PFSK-1 (cell line): ENCODE results near the gene RSPO4.

Source experiments
- FOXP2 ChIP-seq: optimal IDR thresholded peaks from 2 replicates; pipeline ENCODE3; 2011; ENCODE audit warnings: borderline replicate concordance, control low read depth, inconsistent platforms; ENCODE audit not compliant: insufficient read depth; ENCODE audit errors: extremely low read length, extremely low read depth
- POLR2AphosphoS5 ChIP-seq: IDR thresholded peaks from 2 replicates; pipeline ENCODE4 v1.6.1; 2012; ENCODE audit warnings: low read depth, mild to moderate bottlenecking, control low read depth, low read length, moderate library complexity
- SIN3A ChIP-seq: IDR thresholded peaks from 2 replicates; pipeline ENCODE4 v1.6.1; 2012; ENCODE audit warnings: mild to moderate bottlenecking, low read length, moderate library complexity, borderline replicate concordance; ENCODE audit not compliant: insufficient read depth
- TAF1 ChIP-seq: IDR thresholded peaks from 2 replicates; pipeline ENCODE4 v1.6.1; 2012; ENCODE audit warnings: low read length, control low read depth, borderline replicate concordance; ENCODE audit not compliant: insufficient read depth
- TF ChIP-seq, protein P1 (sequence below), 2 experiments: IDR thresholded peaks; 2 replicates each; pipeline versions ENCODE4 v1.6.1 to v1.8.0; 2011 to 2012; ENCODE audit warnings: low read depth in 2 of 2, low read length in 2 of 2, control low read depth in 1 of 2, inconsistent platforms in 1 of 2, mild to moderate bottlenecking in 1 of 2, moderate library complexity in 1 of 2; ENCODE audit not compliant: insufficient read depth in 1 of 2

Gene RSPO4

DNA sequence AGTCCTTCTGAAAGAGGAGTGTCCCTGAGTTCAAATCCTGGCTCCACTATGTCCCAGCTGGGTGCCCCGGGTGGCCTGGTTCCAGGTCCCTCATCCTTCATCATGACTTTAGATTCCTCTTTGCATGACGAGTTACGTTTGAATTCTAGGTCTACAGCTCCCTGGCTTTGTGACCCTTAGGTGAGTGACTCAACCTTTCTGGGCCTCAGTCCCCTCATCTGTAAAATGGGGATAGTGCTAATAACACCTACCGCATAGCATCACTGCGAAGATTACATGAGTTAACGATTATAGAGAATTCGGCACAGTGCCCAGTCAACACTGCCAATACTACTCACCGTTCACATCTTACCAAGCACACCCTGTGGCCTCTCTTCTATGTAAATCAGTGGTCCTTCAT lies 39.4 kb downstream of the RSPO4 start:
- TF ChIP-seq TAF1 (no peak), FOXP2 (no peak)

DNA sequence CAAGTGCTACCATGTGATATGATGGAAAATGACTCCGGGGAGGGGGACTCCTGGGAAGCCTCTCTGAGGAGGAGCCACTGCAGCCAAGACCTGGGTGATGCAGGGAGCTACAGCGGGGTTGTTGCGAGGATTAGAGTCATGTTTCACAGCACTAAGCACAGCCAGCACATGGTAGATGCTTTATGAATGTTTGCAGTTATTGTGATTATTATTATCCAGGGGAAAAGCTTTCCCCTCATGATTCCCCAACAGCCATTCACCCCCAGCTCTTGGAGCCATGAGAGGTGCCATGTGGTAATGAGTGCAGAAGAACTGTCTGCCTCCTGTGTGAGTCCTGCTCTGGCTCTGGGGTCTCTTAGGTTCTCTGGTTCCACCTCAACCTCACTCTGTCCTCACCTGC lies 39.9 kb downstream of the RSPO4 start:
- no peak for TF ChIP-seq FOXP2
- no peak for TF ChIP-seq POLR2AphosphoS5
- no peak for TF ChIP-seq SIN3A
- TF ChIP-seq, protein P1, sequence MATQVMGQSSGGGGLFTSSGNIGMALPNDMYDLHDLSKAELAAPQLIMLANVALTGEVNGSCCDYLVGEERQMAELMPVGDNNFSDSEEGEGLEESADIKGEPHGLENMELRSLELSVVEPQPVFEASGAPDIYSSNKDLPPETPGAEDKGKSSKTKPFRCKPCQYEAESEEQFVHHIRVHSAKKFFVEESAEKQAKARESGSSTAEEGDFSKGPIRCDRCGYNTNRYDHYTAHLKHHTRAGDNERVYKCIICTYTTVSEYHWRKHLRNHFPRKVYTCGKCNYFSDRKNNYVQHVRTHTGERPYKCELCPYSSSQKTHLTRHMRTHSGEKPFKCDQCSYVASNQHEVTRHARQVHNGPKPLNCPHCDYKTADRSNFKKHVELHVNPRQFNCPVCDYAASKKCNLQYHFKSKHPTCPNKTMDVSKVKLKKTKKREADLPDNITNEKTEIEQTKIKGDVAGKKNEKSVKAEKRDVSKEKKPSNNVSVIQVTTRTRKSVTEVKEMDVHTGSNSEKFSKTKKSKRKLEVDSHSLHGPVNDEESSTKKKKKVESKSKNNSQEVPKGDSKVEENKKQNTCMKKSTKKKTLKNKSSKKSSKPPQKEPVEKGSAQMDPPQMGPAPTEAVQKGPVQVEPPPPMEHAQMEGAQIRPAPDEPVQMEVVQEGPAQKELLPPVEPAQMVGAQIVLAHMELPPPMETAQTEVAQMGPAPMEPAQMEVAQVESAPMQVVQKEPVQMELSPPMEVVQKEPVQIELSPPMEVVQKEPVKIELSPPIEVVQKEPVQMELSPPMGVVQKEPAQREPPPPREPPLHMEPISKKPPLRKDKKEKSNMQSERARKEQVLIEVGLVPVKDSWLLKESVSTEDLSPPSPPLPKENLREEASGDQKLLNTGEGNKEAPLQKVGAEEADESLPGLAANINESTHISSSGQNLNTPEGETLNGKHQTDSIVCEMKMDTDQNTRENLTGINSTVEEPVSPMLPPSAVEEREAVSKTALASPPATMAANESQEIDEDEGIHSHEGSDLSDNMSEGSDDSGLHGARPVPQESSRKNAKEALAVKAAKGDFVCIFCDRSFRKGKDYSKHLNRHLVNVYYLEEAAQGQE (IDR thresholded peaks at IDR 0.05; ENCODE audit: insufficient read depth in 1 of 2, low read depth in 2 of 2, low read length in 2 of 2): no peak

DNA sequence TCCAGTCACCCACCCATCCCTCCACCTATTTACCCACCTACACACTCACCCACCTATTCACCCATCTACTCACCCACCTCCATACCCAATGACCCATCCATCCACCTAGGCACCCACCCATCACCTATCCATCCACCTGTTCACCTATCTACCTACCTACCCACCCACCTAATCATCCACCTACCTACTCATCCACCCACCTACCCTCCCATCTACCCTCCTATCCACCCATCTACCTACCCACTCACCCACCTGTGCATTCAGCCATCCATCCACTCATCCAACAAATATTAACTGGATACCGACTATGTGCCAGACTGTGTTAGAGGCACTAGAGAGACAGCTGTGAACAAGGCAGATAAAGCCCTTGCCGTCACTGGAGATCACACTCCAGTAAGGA lies 40.3 kb downstream of the RSPO4 start:
- TF ChIP-seq TAF1: no peak
- no peak for TF ChIP-seq SIN3A
- TF ChIP-seq FOXP2: no peak
- TF ChIP-seq, protein P1 (IDR thresholded peaks at IDR 0.05; ENCODE audit: insufficient read depth in 1 of 2, low read depth in 2 of 2, low read length in 2 of 2): no peak
- TF ChIP-seq POLR2AphosphoS5: no peak

DNA sequence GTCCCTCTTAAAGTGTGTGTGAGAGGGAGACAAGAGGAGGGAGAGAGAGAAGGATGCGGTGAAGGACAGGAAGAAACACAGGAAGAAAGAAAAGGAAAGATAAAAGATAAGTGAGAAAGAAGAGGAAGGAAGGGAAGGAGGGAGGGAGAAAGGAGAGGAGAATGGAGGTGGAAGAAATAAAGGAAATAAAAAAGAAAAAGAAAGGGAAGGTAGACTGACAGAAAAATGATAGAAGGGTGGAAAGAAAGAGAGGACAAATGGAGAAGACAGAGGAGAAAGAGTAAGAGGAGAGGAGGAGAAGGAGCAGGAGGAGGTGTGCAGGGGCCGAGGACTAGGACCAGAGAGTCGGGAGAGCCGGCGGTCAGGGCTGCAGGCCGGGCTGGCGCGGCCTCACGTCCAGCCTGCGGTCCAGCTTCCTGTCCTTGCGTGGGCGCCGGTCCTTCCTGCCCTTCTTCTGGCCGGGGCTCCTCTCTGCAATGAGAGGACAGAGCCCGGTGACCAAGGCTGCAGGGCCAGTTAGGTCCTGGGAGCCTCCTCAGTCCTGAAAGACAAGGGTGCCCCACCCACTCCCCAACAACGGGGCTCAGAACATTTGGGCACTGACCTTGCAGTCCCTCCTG lies 42.0 kb downstream of the RSPO4 start:
- TF ChIP-seq, protein P1 (IDR thresholded peaks at IDR 0.05; ENCODE audit: insufficient read depth in 1 of 2, low read depth in 2 of 2, low read length in 2 of 2): no peak
- TF ChIP-seq TAF1 (no peak), POLR2AphosphoS5 (no peak), SIN3A (no peak), FOXP2 (no peak)

DNA sequence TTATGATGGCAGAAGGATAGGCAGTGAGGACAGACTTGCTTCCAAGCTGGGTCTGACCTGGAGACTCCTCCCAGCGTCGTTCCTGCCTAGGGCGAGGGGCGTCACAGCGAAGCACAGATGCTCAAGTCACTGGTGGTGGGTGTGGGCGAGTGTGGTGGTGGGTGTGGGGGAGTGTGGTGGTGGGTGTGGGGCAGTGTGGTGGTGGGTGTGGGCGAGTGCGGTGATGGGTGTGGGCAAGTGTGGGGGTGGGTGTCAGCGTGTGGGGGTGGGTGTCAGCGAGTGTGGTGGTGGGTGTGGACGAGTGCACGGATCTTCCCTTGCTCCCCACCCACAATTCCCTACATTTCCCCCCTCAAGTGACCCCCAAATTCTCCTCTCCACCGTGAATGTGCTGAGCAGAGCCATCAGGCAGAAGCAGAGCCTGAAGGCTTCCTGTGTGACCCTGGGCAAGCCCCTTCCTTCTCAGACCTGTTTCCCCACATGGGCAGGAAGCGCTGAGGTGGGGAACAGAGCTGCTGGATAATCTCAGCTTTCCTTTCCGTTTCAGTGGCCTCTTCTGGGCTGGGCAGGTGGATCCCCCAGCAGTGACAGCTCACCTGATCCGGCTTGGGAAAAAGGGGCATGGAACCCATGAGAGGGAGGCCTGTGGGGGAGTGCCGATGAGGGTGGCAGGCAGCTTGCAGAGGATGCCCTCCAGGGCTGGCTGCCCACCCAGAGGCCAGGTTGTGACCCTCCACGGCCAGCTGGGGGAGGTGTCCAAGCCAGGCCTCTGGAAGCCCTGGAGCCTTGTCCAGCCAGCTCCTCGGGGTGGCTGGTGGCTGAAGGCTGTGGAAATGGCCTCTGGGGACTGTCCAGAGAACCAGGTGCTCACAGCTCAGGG lies 42.9 kb downstream of the RSPO4 start:
- TF ChIP-seq, protein P1 (IDR thresholded peaks at IDR 0.05; ENCODE audit: insufficient read depth in 1 of 2, low read depth in 2 of 2, low read length in 2 of 2): no peak
- TF ChIP-seq POLR2AphosphoS5 (no peak), TAF1 (no peak), FOXP2 (no peak), SIN3A (no peak)
